NB4 (cell line): ENCODE data around the gene METAP1.

Source experiments
- CTCF ChIP-seq: IDR thresholded peaks from one replicate; pipeline ENCODE4 v1.5.1; 2012; ENCODE audit warnings: low read depth, low read length
- MYC ChIP-seq: IDR thresholded peaks from 2 replicates; pipeline ENCODE4 v1.6.1; 2011; ENCODE audit warnings: low read depth, low read length
- POLR2A ChIP-seq: IDR thresholded peaks from 2 replicates; pipeline ENCODE4 v1.6.1; 2011; ENCODE audit warnings: mild to moderate bottlenecking; ENCODE audit not compliant: insufficient read length; ENCODE audit errors: extremely low read depth
- TF ChIP-seq, protein P1 (sequence below): IDR thresholded peaks from 2 replicates; pipeline ENCODE4 v1.6.1; 2011; ENCODE audit warnings: low read depth, low read length

DNA sequence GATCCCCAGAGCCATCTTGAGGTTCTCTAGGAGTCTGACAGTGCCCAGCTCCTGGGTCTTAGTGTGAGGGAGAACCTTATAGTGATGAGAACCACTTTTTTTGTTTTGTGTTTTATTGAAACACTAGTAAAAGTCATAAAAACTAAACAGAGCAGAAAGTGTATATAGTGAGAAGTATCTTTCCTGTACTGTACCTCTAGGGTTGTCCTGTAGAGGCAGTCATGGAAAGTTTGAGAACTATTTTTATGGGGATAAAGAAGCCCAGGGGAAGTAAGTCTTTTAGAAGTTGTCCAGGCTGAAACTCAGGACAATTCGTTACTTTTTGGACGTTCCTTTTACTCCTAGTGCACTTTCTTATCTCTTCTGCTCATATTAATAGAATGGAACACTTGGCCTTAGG lies 52.2 kb downstream of the METAP1 start:
- TF ChIP-seq CTCF (no peak), POLR2A (no peak), MYC (no peak)
- TF ChIP-seq, protein P1, sequence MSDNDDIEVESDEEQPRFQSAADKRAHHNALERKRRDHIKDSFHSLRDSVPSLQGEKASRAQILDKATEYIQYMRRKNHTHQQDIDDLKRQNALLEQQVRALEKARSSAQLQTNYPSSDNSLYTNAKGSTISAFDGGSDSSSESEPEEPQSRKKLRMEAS = no peak
